Right lung (tissue), 5 donors: Measurements from ENCODE around the gene PDE6C. TPM values are rescaled to one million over a fixed set of nuclear protein-coding genes. Genes with fewer than 3 reads are reported as not detected.

Experiments
- DNase-seq, 2 donors: peaks; one replicate each; pipeline ENCODE4 v3.0.0-alpha.2; 2013
- polyA plus RNA-seq, 5 donors: library from polyadenylated mRNA; unstranded; fragments of 120-200 nt; gene quantifications; one replicate each; pipeline versions ENCODE4 v1.2.1 to v1.2.3, GENCODE V29; 2013; ENCODE audit warnings: inconsistent platforms in 1 of 5, low replicate concordance in 1 of 5; ENCODE audit not compliant: insufficient read length in 5 of 5, insufficient read depth in 1 of 5

Gene PDE6C
- polyA plus RNA-seq, 5 donors, result 1.0 to 3.0 (median 1.5) TPM

GRCh38 chr10:93702210-93703001, 90.1 kb downstream of the PDE6C start, which contains the start of gene FRA10AC1:
TSS of gene FRA10AC1 (minus strand) at chr10:93702592. CDS start at chr10:93700106, 2,486 bp downstream.
- peak; percentile 91 to 93 for DNase-seq

GRCh38 chr10:93703066-93703465, 90.7 kb downstream of the PDE6C start:
- DNase-seq, result no peak

- no peak for DNase-seq
These were observed 91.5 kb downstream of the PDE6C start for GRCh38 chr10:93703841-93704240.

GRCh38 chr10:93704451-93704850, 92.1 kb downstream of the PDE6C start:
- DNase-seq, result no peak

GRCh38 chr10:93707623-93708022, 95.3 kb downstream of the PDE6C start:
- DNase-seq, result no peak

- no peak for DNase-seq
These were observed 98.1 kb downstream of the PDE6C start for GRCh38 chr10:93710333-93710909.

GRCh38 chr10:93711891-93712290, 99.6 kb downstream of the PDE6C start:
- DNase-seq, result no peak

GRCh38 chr10:93712593-93712992, 100.3 kb downstream of the PDE6C start:
- no peak for DNase-seq

GRCh38 chr10:93715345-93715744, 103.0 kb downstream of the PDE6C start:
- DNase-seq, result no peak

Other genes with a start within 250 kb of the PDE6C start
- gene MYOF, start 130.2 kb upstream of the PDE6C start, polyA plus RNA-seq, result 10 to 100 TPM; 44.5 to 74.0 (median 62.9) TPM
- 10 to 100 TPM; 10.2 to 33.6 (median 15.7) TPM for gene CEP55, start 115.9 kb upstream of the PDE6C start, polyA plus RNA-seq
- gene FFAR4, start 45.9 kb upstream of the PDE6C start, polyA plus RNA-seq, result under 1 TPM; 0.09 to 0.18 (median 0.13) TPM
- 10 to 100 TPM in 1 of 5 donors, 1 to 10 TPM in 2, under 1 TPM in 2; 0.34 to 10.2 (median 1.4) TPM for gene RBP4, start 11.3 kb upstream of the PDE6C start, polyA plus RNA-seq
- 10 to 100 TPM; 36.9 to 65.1 (median 55.8) TPM for gene FRA10AC1, start 90.1 kb downstream of the PDE6C start, polyA plus RNA-seq
- under 1 TPM in 3 of 5 donors, not detected in 2; 0.04 to 0.85 (median 0.14) TPM for gene LGI1, start 145.4 kb downstream of the PDE6C start, polyA plus RNA-seq